ENCODE data around the gene KCNQ4. TPM values are rescaled to one million over a fixed set of nuclear protein-coding genes. Genes with fewer than 3 reads are reported as not detected.

Gene KCNQ4
- total RNA-seq, 1 experiment from 2014 or later, result not detected

DNA sequence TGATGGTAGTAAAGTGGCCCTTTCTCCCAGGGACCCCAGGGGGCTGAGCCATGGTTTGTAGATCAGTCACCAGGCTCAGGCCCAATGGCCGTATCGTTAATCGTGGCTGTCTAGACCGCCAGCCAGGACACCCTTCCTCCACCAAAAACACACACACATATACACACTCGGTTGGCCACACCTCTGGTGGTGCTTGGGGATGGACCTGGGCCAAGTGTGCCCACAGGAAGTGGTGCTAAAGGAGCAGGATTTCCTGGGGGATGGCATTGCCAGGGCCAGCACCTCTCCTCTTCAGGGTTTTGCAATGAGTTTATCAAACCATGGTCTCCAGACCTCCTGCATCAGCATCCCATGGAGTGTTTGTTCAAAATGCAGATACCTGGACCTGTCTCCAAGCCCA lies 42.4 kb downstream of the KCNQ4 start:
- Mint-ChIP-seq H3K36me3 (ENCODE audit: insufficient read depth, unreplicated experiment) (no peaks in the 10 kb centered on the region), H3K4me3 (ENCODE audit: unreplicated experiment) (no peak overlapping the region), H3K27ac (ENCODE audit: low read depth, unreplicated experiment) (no peak overlapping the region), H3K9me3 (ENCODE audit: unreplicated experiment) (no peaks in the 10 kb centered on the region), H3K4me1 (ENCODE audit: insufficient read depth, unreplicated experiment) (no peaks in the 10 kb centered on the region), H3K27me3 (ENCODE audit: insufficient read depth, unreplicated experiment) (no peaks in the 10 kb centered on the region)
- TF ChIP-seq CTCF (IDR thresholded peaks at IDR 0.05; ENCODE audit: unreplicated experiment), result no peak
- ChIA-PET CTCF (no interaction called here), POLR2A (no interaction called here)
- intact Hi-C loops (cut with micrococcal nuclease), result no loop called here
- BruUV-seq (replicated peaks), result no TSS peak
- DNase-seq (ENCODE audit: unreplicated experiment), result no peak

GRCh38 chr1:40829631-40830245 lies 46.2 kb downstream of the KCNQ4 start:
- POLR2A ChIA-PET, result no interaction called here
- H3K4me1 Mint-ChIP-seq (ENCODE audit: insufficient read depth, unreplicated experiment), result no peaks in the 10 kb centered on the region
- no peak overlapping the region for H3K4me3 Mint-ChIP-seq (ENCODE audit: unreplicated experiment)
- CTCF ChIA-PET, result interaction anchor here (0.7 kb wide), 1 partner anchor 115 kb away, joined by 4 read pairs; no protein-coding TSS in a partner anchor
- DNase-seq (ENCODE audit: unreplicated experiment), result no peak
- no peaks in the 10 kb centered on the region for H3K36me3 Mint-ChIP-seq (ENCODE audit: insufficient read depth, unreplicated experiment)
- no peaks in the 10 kb centered on the region for H3K9me3 Mint-ChIP-seq (ENCODE audit: unreplicated experiment)
- H3K27ac Mint-ChIP-seq (ENCODE audit: low read depth, unreplicated experiment), result no peak overlapping the region
- intact Hi-C loops (cut with micrococcal nuclease), result no loop called here
- no peak for TF ChIP-seq CTCF (IDR thresholded peaks at IDR 0.05; ENCODE audit: unreplicated experiment)
- no peaks in the 10 kb centered on the region for H3K27me3 Mint-ChIP-seq (ENCODE audit: insufficient read depth, unreplicated experiment)
- BruUV-seq (replicated peaks), result no TSS peak

DNA sequence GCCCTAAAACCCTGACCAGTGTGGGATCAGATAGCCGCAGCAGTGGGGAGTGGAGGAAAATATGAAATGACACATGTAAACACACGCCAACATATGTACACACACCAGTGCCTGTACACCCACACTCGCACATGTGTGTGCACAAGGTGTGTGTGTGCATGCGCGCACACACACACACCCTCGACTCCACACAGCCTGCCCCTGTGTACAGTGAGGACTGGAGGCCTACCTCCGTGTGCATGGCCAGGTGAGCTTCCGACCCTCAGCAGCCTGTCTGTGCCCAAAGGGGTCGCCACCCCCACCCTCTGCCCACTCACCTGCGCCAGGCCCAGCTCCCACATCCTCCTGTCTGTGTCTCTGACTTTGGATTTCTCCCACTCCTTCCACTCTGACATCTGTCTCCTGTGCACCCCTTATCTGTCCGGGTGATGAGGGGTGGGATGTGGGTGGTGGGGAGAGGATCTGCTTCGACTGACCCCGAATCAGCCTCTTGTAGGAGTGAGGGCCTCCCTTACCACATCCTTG lies 46.9 kb downstream of the KCNQ4 start:
- no peaks in the 10 kb centered on the region for H3K9me3 Mint-ChIP-seq (ENCODE audit: unreplicated experiment)
- no peaks in the 10 kb centered on the region for H3K27me3 Mint-ChIP-seq (ENCODE audit: insufficient read depth, unreplicated experiment)
- H3K4me1 Mint-ChIP-seq (ENCODE audit: insufficient read depth, unreplicated experiment), result no peaks in the 10 kb centered on the region
- no peak for DNase-seq (ENCODE audit: unreplicated experiment)
- H3K27ac Mint-ChIP-seq (ENCODE audit: low read depth, unreplicated experiment), result no peak overlapping the region
- intact Hi-C loops (cut with micrococcal nuclease), result no loop called here
- H3K4me3 Mint-ChIP-seq (ENCODE audit: unreplicated experiment), result no peak overlapping the region
- no peaks in the 10 kb centered on the region for H3K36me3 Mint-ChIP-seq (ENCODE audit: insufficient read depth, unreplicated experiment)
- TF ChIP-seq CTCF (IDR thresholded peaks at IDR 0.05; ENCODE audit: unreplicated experiment), result no peak
- POLR2A ChIA-PET, result no interaction called here
- BruUV-seq (replicated peaks), result no TSS peak
- CTCF ChIA-PET, result interaction anchor here (0.7 to 0.8 kb wide), 2 partner anchors 108 to 115 kb away, joined by 4 read pairs; no protein-coding TSS in a partner anchor

DNA sequence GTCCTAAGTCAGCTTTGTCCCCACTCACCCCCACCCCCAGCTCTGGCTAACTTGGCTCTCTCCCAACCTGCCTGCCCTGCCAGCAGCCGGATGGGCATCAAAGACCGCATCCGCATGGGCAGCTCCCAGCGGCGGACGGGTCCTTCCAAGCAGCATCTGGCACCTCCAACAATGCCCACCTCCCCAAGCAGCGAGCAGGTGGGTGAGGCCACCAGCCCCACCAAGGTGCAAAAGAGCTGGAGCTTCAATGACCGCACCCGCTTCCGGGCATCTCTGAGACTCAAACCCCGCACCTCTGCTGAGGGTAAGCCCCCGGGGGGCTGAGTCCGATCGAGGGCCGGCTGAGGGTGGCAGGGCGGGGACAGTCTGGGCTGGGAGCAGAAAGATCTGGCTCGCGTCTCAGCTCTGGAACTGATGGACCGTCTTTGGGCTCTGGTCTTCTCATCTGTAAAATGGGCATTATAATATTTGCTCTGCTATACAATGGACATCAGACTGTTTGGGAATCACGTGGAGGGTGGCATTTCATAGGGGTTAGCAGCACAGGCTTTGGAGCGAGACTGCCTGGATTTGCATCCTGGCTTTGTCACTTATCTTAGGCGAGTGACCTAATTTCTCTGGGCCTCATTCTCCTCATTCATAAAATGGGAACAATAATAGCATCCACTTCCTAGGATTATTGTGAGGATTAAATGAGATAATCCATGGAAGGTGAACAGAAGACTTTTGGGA lies 47.6 kb downstream of the KCNQ4 start:
- H3K4me1 Mint-ChIP-seq (ENCODE audit: insufficient read depth, unreplicated experiment), result no peaks in the 10 kb centered on the region
- CTCF ChIA-PET, result interaction anchor here (0.8 to 1.4 kb wide), 4 partner anchors 17 to 108 kb away, joined by 3 to 5 read pairs (median 4); no protein-coding TSS in a partner anchor

More for the DNA sequence above, 47.6 kb downstream of the KCNQ4 start:
- DNase-seq (ENCODE audit: unreplicated experiment), result no peak
- Mint-ChIP-seq H3K4me3 (ENCODE audit: unreplicated experiment) (no peak overlapping the region), H3K9me3 (ENCODE audit: unreplicated experiment) (no peaks in the 10 kb centered on the region), H3K27me3 (ENCODE audit: insufficient read depth, unreplicated experiment) (no peaks in the 10 kb centered on the region), H3K36me3 (ENCODE audit: insufficient read depth, unreplicated experiment) (no peaks in the 10 kb centered on the region), H3K27ac (ENCODE audit: low read depth, unreplicated experiment) (no peak overlapping the region)
- BruUV-seq (replicated peaks), result no TSS peak
- TF ChIP-seq CTCF (IDR thresholded peaks at IDR 0.05; ENCODE audit: unreplicated experiment), result no peak
- POLR2A ChIA-PET, result no interaction called here
- intact Hi-C loops (cut with micrococcal nuclease), result no loop called here

Data from MCF 10A (cell line).